ENCODE measurements around the gene KDM4B.

DNA sequence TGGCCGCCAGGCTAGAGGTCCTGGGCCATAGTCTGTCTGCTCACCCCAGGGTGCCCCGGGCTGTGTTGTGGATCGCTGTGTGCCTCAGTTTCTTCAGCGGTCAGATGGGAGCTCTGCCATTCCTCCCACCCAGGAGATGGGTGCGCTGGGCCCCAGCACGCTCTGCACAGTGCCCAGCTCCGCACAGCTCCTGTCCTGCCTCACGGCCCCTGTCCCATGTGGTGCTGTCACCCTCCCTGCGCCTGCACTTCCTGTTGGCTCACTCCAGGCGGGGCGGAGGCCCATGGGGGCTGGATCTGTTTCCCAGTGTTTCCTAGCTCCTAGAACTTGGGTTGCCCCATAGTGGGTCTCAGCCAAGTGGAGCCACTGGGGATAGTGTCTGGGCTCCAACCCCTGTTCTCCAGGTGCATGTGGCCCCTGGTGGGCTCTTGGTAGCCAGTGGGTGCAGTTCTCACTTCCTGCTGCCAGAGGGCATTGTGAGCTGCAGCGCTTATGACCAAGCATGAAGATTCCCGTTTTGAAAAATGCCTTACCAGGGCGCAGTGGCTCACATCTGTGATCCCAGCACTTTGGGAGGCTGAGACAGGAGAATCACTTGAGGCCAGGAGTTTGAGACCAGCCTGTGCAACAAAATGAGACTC lies 69.8 kb downstream of the KDM4B start:
- TF ChIP-seq EZH2 (IDR thresholded peaks at IDR 0.05; ENCODE audit: borderline replicate concordance, insufficient read depth, low read depth, low read length, poor library complexity, severe bottlenecking): no peak
- TF ChIP-seq, protein P1, sequence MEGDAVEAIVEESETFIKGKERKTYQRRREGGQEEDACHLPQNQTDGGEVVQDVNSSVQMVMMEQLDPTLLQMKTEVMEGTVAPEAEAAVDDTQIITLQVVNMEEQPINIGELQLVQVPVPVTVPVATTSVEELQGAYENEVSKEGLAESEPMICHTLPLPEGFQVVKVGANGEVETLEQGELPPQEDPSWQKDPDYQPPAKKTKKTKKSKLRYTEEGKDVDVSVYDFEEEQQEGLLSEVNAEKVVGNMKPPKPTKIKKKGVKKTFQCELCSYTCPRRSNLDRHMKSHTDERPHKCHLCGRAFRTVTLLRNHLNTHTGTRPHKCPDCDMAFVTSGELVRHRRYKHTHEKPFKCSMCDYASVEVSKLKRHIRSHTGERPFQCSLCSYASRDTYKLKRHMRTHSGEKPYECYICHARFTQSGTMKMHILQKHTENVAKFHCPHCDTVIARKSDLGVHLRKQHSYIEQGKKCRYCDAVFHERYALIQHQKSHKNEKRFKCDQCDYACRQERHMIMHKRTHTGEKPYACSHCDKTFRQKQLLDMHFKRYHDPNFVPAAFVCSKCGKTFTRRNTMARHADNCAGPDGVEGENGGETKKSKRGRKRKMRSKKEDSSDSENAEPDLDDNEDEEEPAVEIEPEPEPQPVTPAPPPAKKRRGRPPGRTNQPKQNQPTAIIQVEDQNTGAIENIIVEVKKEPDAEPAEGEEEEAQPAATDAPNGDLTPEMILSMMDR (IDR thresholded peaks at IDR 0.05): peak; percentile 58

Measured in B cell (primary cell).